Embryonic facial prominence (tissue), 1 donor: ENCODE data around the gene PARPBP.
"Not testable (repeated sequence)": the region's sequence is repeated elsewhere in the genome, so short reads cannot be mapped to it uniquely, and the experiment has no call there.

ENCODE experiments used
- DNase-seq: peaks from one replicate; pipeline ENCODE4 v3.0.0-alpha.2; 2016; ENCODE audit errors: extremely low spot score

The PARPBP gene

GRCh38 chr12:102119674-102120563 is at the start of gene PARPBP, which contains the start of gene NUP37:
Gene PARPBP (plus strand): TSS chr12:102120183. CDS start chr12:102123889, 3,706 bp downstream.
Gene NUP37 (minus strand): TSS chr12:102120114. CDS start chr12:102118518, 1,596 bp downstream.
- DNase-seq: peak; percentile 65

GRCh38 chr12:102072092-102072491 is 47.9 kb upstream of the PARPBP start:
- DNase-seq: not testable (repeated sequence)

GRCh38 chr12:102080842-102081241 is 39.1 kb upstream of the PARPBP start:
- no peak for DNase-seq

- DNase-seq: not testable (repeated sequence)
Measured at GRCh38 chr12:102089228-102089835, 30.7 kb upstream of the PARPBP start.

DNA sequence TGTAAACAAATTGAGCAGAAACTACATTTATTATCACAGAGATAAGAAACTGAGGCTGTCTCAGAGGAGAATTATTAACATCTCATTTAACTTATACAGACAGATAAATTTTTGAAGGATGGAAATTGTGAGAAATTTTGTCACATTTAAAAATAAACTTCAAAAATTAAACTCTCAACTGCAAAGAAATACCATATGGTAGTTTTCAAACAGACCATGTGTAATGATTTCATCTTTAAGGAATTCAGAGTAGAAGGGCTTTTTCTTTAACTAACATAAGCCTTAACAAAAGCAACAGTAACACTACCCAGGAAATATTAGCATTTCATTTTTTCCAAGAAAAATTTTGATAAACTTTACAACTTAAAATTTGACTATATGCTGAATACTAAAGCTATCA is 26.7 kb upstream of the PARPBP start:
- no peak for DNase-seq

DNA sequence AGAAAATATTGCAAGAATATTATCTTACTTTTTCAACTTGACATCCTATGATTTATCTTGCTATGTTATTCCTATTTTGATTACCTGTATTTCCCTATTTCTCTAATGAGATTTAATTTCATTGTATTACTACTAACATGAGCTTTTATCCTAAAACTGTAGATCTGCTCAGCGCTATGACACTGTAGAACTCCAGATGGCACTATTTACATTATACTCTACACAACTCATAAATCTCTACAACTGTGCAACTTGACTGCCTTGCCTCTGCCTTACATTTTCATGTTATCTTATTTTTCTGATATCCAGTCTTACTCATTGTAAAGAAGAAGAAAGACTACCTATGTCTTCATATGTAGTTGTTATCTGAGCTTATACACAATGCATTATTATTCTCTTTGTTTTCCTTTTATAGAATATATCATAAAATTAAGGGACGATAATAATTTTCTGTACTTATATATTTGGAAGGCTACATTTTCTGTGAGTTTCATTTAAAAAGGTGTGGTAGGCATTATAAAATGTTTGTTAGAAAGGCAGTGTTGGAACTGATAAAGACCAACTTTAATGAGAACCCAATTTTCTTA is 24.2 kb upstream of the PARPBP start:
- DNase-seq: peak; percentile 39

- no peak for DNase-seq
Measured at GRCh38 chr12:102096855-102097254, 23.1 kb upstream of the PARPBP start.

GRCh38 chr12:102106905-102107304 is 13.1 kb upstream of the PARPBP start:
- DNase-seq: no peak

DNA sequence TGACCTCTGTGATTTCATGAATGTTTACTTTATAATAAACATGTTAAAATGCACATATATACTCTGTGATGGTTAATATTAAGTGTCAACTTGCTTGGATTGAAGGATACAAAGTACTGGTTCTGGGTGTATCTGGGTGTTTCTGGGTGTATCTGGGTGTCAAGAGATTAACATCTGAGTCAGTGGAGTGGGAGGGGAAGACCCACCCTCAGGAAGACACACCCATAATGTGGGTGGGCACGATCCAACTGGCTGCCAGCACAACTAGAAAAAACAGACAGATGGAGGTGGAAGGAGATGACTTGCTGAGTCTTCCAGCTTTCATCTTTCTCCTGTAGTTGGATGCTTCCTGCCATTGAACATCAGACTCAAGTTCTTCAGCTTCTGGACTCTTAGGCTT is 12.0 kb upstream of the PARPBP start:
- DNase-seq: no peak

DNA sequence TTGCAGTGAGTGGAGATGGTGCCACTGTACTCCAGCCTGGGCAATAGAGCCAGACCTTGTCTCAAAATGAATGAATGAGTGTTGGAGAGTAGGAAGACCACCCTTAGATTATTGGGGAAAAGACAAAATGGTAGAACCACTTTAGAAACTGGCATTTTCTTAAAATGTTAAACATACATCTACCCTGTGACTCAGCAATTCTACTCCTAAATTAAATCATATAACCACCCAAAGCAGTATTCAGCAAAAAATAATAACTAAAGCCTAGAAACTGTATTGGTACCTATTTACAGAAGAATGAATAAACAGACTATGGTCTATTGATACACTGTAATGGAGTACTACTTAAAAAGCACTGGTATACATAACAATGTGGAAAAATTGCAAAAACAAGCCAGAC is 9.2 kb upstream of the PARPBP start:
- no peak for DNase-seq

DNA sequence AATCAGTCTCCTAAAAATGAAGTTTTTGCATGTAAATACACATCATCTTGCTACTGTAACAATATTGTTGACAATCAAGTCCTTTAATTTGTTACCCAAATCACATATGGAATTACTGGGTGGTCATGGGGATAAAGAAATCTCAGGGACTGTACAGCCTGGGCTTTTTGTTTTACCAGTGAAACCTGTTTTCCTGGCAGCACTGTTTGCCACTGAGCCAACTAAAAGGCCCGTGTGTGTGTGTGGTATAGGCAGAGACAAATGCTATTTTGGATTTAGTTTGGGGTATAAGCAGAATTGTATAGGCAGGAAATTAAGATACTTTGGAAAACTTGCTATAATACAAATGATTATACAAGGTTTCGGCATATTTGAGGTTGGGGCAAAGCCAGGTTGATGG is 5.8 kb upstream of the PARPBP start:
- no peak for DNase-seq

GRCh38 chr12:102116392-102116791 is 3.6 kb upstream of the PARPBP start:
- DNase-seq: no peak

DNA sequence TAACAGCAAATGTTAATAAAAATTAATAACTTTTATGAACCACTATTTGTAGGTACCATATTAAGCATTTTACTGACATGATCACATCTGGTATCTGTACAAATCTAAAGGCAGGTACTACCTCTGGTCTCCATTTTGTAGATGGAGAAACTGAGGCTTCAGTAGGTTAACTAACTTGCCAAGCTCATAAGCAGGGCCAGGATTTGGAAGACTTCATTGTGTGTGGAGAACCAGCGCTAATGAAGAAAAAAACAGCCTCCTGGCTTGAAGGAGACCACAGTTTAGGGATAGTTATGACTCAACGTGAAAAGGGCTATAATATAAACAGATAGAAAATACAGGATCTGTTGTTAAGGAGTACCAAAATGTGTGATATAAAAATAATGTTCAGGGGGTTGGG is 1.1 kb upstream of the PARPBP start:
- DNase-seq: no peak

GRCh38 chr12:102120564-102120873 is 536 bp downstream of the PARPBP start:
- DNase-seq: no peak

GRCh38 chr12:102120886-102121285 is 903 bp downstream of the PARPBP start:
- DNase-seq: no peak

GRCh38 chr12:102121328-102121727 is 1.3 kb downstream of the PARPBP start:
- not testable (repeated sequence) for DNase-seq

GRCh38 chr12:102130720-102131119 is 10.7 kb downstream of the PARPBP start:
- DNase-seq: not testable (repeated sequence)

DNA sequence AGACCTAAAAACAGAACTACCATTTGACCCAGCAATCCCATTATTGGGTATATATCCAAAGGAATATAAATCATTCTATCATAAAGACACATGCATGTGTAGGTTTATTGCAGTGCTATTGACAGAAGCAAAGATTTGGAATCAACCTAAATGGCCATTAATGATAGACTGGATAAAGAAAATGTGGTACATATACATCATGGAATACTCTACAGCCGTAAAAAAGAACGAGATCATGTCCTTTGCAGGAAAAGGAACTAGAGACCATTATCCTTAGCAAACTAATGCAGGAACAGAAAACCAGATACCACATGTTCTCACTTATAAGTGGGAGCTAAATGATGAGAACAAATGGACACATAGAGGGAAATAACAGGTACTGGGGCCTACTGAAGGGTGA is 11.5 kb downstream of the PARPBP start:
- not testable (repeated sequence) for DNase-seq

- DNase-seq: not testable (repeated sequence)
Measured at GRCh38 chr12:102137619-102138018, 17.6 kb downstream of the PARPBP start.

DNA sequence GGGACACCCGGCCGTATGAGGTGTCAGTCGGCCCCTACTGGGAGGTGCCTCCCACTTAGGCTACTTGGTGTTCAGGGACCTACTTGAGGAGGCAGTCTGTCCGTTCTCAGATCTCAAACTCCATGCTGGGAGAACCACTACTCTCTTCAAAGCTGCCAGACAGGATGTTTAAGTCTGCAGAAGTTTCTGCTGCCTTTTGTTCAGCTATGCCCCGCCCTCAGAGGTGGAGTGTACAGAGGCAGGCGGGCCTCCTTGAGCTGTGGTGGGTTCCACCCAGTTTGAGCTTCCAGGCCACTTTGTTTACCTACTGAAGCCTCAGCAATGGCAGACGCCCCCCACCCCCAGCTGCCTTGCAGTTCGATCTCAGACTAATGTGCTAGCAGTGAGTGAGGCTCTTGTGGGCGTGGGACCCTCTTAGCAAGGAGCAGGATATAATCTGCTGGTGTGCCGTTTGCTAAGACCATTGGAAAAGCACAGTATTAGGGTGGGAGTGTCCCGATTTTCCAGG is 22.9 kb downstream of the PARPBP start:
- not testable (repeated sequence) for DNase-seq

DNA sequence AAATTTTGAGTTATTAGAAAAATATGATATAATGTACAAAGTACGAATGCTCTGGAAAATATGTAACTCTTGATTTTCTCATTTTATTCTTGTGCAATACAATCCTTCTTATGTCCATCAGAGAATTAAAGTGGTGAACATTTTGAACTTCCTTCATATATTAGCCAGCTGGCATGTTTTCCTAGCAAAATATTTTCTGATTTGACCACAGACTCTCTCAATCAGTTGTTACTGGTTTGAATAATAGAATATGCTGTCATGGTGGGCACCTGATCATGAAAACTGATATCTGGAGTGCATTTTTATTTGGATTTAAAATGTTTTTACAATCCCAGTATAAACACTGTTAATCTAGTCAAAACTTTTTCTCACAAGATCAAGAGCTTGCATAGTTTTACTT is 24.2 kb downstream of the PARPBP start:
- no peak for DNase-seq

GRCh38 chr12:102147062-102147587 is 27.1 kb downstream of the PARPBP start:
- not testable (repeated sequence) for DNase-seq
